ENCODE data around the gene GRID2IP. TPM values are rescaled to one million over a fixed set of nuclear protein-coding genes. Genes with fewer than 3 reads are reported as not detected.

The GRID2IP gene
- total and polyA plus RNA-seq, 10 of the 15 experiments (the other 5 are each of a cell fraction or from before 2014, with no cell fraction given) = not detected

- TF ChIP-seq, protein P1, sequence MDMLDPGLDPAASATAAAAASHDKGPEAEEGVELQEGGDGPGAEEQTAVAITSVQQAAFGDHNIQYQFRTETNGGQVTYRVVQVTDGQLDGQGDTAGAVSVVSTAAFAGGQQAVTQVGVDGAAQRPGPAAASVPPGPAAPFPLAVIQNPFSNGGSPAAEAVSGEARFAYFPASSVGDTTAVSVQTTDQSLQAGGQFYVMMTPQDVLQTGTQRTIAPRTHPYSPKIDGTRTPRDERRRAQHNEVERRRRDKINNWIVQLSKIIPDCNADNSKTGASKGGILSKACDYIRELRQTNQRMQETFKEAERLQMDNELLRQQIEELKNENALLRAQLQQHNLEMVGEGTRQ (IDR thresholded peaks at IDR 0.05; ENCODE audit: borderline replicate concordance, low read depth, low read length) = no peak
- no peak for TF ChIP-seq ETV6 (conservative IDR thresholded peaks at IDR 0.05 in 1 of 2, IDR thresholded peaks at IDR 0.05 in 1 of 2; ENCODE audit: borderline replicate concordance in 1 of 2, low read depth in 1 of 2)
- no peak for TF ChIP-seq POU2F2 (IDR thresholded peaks at IDR 0.05; ENCODE audit: borderline replicate concordance, low read depth, low read length)
- TF ChIP-seq, protein P2, sequence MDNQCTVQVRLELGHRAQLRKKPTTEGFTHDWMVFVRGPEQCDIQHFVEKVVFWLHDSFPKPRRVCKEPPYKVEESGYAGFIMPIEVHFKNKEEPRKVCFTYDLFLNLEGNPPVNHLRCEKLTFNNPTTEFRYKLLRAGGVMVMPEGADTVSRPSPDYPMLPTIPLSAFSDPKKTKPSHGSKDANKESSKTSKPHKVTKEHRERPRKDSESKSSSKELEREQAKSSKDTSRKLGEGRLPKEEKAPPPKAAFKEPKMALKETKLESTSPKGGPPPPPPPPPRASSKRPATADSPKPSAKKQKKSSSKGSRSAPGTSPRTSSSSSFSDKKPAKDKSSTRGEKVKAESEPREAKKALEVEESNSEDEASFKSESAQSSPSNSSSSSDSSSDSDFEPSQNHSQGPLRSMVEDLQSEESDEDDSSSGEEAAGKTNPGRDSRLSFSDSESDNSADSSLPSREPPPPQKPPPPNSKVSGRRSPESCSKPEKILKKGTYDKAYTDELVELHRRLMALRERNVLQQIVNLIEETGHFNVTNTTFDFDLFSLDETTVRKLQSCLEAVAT (IDR thresholded peaks at IDR 0.05) = no peak
- no peak for TF ChIP-seq BRCA1 (IDR thresholded peaks at IDR 0.05; ENCODE audit: low read depth, low read length)
- TF ChIP-seq EED (IDR thresholded peaks at IDR 0.05; ENCODE audit: low read depth) = no peak
- no peak for TF ChIP-seq POLR2A (IDR thresholded peaks at IDR 0.05; ENCODE audit: low read depth, low read length)
- no peak for TF ChIP-seq CUX1 (IDR thresholded peaks at IDR 0.05; ENCODE audit: insufficient replicate concordance, low read depth, low read length)
- no peak for TF ChIP-seq SMARCA5 (IDR thresholded peaks at IDR 0.05)
- TF ChIP-seq HDAC2 (IDR thresholded peaks at IDR 0.05) = no peak
Measured at GRCh38 chr7:6501586-6502564, 49.4 kb downstream of the GRID2IP start (continued).

Data from GM12878 (cell line).